ENCODE results near the gene ZBP1.

- no peak for TF ChIP-seq POLR2A (IDR thresholded peaks at IDR 0.05; ENCODE audit: borderline replicate concordance, extremely low read depth, insufficient read depth, insufficient read length)
- no peak for TF ChIP-seq ZBTB33 (IDR thresholded peaks at IDR 0.05; ENCODE audit: extremely low read depth, insufficient replicate concordance, low read length)
- no peak for TF ChIP-seq FOSL1 (IDR thresholded peaks at IDR 0.05; ENCODE audit: low read depth)
- TF ChIP-seq CTCF (IDR thresholded peaks at IDR 0.05 in 2 of 3, conservative IDR thresholded peaks at IDR 0.05 in 1 of 3; ENCODE audit: borderline replicate concordance in 1 of 3, insufficient read depth in 1 of 3, low read depth in 2 of 3, low read length in 2 of 3), result no peak
- no peak for TF ChIP-seq POLR2AphosphoS5 (IDR thresholded peaks at IDR 0.05; ENCODE audit: low read depth, low read length)
- no peak for TF ChIP-seq RAD21 (IDR thresholded peaks at IDR 0.05; ENCODE audit: low read depth)
- no peak for TF ChIP-seq CEBPB (IDR thresholded peaks at IDR 0.05; ENCODE audit: low read depth)
- no peak for TF ChIP-seq MAX (IDR thresholded peaks at IDR 0.05)
- TF ChIP-seq YY1 (IDR thresholded peaks at IDR 0.05; ENCODE audit: extremely low read depth, insufficient replicate concordance, low read depth, low read length), result no peak
- TF ChIP-seq CBX3 (IDR thresholded peaks at IDR 0.05; ENCODE audit: low read depth), result no peak
- no peak for TF ChIP-seq SP1 (IDR thresholded peaks at IDR 0.05; ENCODE audit: low read depth)
- no peak for TF ChIP-seq ELF1 (IDR thresholded peaks at IDR 0.05; ENCODE audit: borderline replicate concordance, low read depth)
- TF ChIP-seq EZH2 (IDR thresholded peaks at IDR 0.05), result no peak
Measured at GRCh38 chr20:57568960-57569359, 51.3 kb downstream of the ZBP1 start.

Measured in HCT116 (cell line).